CD4-positive, alpha-beta T cell treated with Interleukin-10 for 1 hour (primary cell): ENCODE measurements around the gene CD81.
"Not testable (repeated sequence)": the region's sequence is repeated elsewhere in the genome, so short reads cannot be mapped to it uniquely, and the experiment has no call there.

Source experiments
- DNase-seq: peaks from one replicate; pipeline ENCODE4 v3.0.0-alpha.2; 2020

Gene CD81

GRCh38 chr11:2357651-2358050 lies 19.5 kb upstream of the CD81 start:
- not testable (repeated sequence) for DNase-seq

- no peak for DNase-seq
These were observed 18.2 kb upstream of the CD81 start for GRCh38 chr11:2358754-2359442.

- DNase-seq, result no peak
These were observed 17.6 kb upstream of the CD81 start for GRCh38 chr11:2359557-2359956.

GRCh38 chr11:2360081-2360642 lies 16.9 kb upstream of the CD81 start:
- no peak for DNase-seq

- DNase-seq, result no peak
These were observed 15.5 kb upstream of the CD81 start for GRCh38 chr11:2361565-2361964.

GRCh38 chr11:2362414-2362813 lies 14.7 kb upstream of the CD81 start:
- DNase-seq, result no peak

GRCh38 chr11:2363130-2363529 lies 14.0 kb upstream of the CD81 start:
- no peak for DNase-seq

- DNase-seq, result no peak
These were observed 13.3 kb upstream of the CD81 start for GRCh38 chr11:2363577-2364370.

- not testable (repeated sequence) for DNase-seq
These were observed 12.7 kb upstream of the CD81 start for GRCh38 chr11:2364386-2364785.

GRCh38 chr11:2365571-2366210 lies 11.4 kb upstream of the CD81 start:
- no peak for DNase-seq

- DNase-seq, result no peak
These were observed 10.8 kb upstream of the CD81 start for GRCh38 chr11:2366276-2366675.

GRCh38 chr11:2366733-2367132 lies 10.4 kb upstream of the CD81 start:
- DNase-seq, result no peak

GRCh38 chr11:2367266-2368160 lies 9.6 kb upstream of the CD81 start:
- DNase-seq, result no peak

GRCh38 chr11:2368178-2368850 lies 8.8 kb upstream of the CD81 start:
- no peak for DNase-seq

GRCh38 chr11:2368851-2369180 lies 8.3 kb upstream of the CD81 start:
- DNase-seq, result no peak

GRCh38 chr11:2369320-2369719 lies 7.8 kb upstream of the CD81 start:
- no peak for DNase-seq

- DNase-seq, result no peak
These were observed 7.2 kb upstream of the CD81 start for GRCh38 chr11:2369896-2370295.

- DNase-seq, result no peak
These were observed 2.5 kb upstream of the CD81 start for GRCh38 chr11:2374456-2375201.

GRCh38 chr11:2375341-2375853 lies 1.7 kb upstream of the CD81 start:
- DNase-seq, result no peak

GRCh38 chr11:2375964-2376551 lies 1.1 kb upstream of the CD81 start:
- DNase-seq, result no peak
